Trophoblast cell (in vitro differentiated cells and primary cell): ENCODE results near the gene POLR3E.
"Not testable (repeated sequence)": the region's sequence is repeated elsewhere in the genome, so short reads cannot be mapped to it uniquely, and the experiment has no call there.

ENCODE experiments used
- DNase-seq, 2 donors: peaks; one replicate each; pipeline ENCODE4 v3.0.0-alpha.2; 2016
- H2AFZ ChIP-seq: 2 replicates; pipeline ENCODE4 v1.6.1; 2013; ENCODE audit warnings: low read length, moderate library complexity, mild to moderate bottlenecking; ENCODE audit not compliant: insufficient read depth, poor library complexity
- H2AK5ac ChIP-seq: 2 replicates; pipeline ENCODE4 v1.6.1; 2013; ENCODE audit warnings: mild to moderate bottlenecking, low read length
- H2BK120ac ChIP-seq: 2 replicates; pipeline ENCODE4 v1.6.1; 2013; ENCODE audit warnings: low read length, mild to moderate bottlenecking, moderate library complexity; ENCODE audit not compliant: insufficient read depth, poor library complexity
- H2BK12ac ChIP-seq: 2 replicates; pipeline ENCODE4 v1.6.1; 2013; ENCODE audit warnings: mild to moderate bottlenecking, low read length, moderate library complexity
- H2BK5ac ChIP-seq: 2 replicates; pipeline ENCODE4 v1.6.1; 2013; ENCODE audit warnings: low read length, low read depth, moderate library complexity, mild to moderate bottlenecking; ENCODE audit not compliant: poor library complexity
- H3K14ac ChIP-seq: 2 replicates; pipeline ENCODE4 v1.6.1; 2013; ENCODE audit warnings: mild to moderate bottlenecking, low read length
- H3K18ac ChIP-seq: 2 replicates; pipeline ENCODE4 v1.6.1; 2013; ENCODE audit warnings: mild to moderate bottlenecking, low read length
- H3K23ac ChIP-seq: 2 replicates; pipeline ENCODE4 v1.6.1; 2013; ENCODE audit warnings: low read length
- H3K27ac ChIP-seq: 2 replicates; pipeline ENCODE4 v1.5.1; 2013; ENCODE audit warnings: low read depth, mild to moderate bottlenecking, inconsistent platforms, low read length, moderate library complexity
- H3K27me3 ChIP-seq: 2 replicates; pipeline ENCODE4 v1.6.1; 2013; ENCODE audit warnings: inconsistent platforms, mild to moderate bottlenecking, low read length, moderate library complexity; ENCODE audit not compliant: insufficient read depth
- H3K36me3 ChIP-seq, 2 experiments: 1 replicate in 1 of 2; 2 replicates in 1 of 2; pipeline ENCODE4 v1.6.1; 2013; ENCODE audit warnings: low read length in 2 of 2, mild to moderate bottlenecking in 2 of 2, moderate library complexity in 1 of 2; ENCODE audit not compliant: insufficient read depth in 2 of 2, control insufficient read depth in 1 of 2
- H3K4ac ChIP-seq: 2 replicates; pipeline ENCODE4 v1.6.1; 2013; ENCODE audit warnings: low read depth, mild to moderate bottlenecking, low read length, moderate library complexity
- H3K4me1 ChIP-seq, 2 experiments: 1 replicate in 1 of 2; 2 replicates in 1 of 2; pipeline ENCODE4 v1.6.1; 2013; ENCODE audit warnings: low read length in 2 of 2, mild to moderate bottlenecking in 2 of 2, moderate library complexity in 1 of 2; ENCODE audit not compliant: insufficient read depth in 2 of 2, control insufficient read depth in 1 of 2
- H3K4me2 ChIP-seq: 2 replicates; pipeline ENCODE4 v1.6.1; 2013; ENCODE audit warnings: inconsistent platforms, mild to moderate bottlenecking, low read length, moderate library complexity
- H3K4me3 ChIP-seq: 2 replicates; pipeline ENCODE4 v1.5.1; 2013; ENCODE audit warnings: mild to moderate bottlenecking, low read depth, low read length, inconsistent platforms
- H3K79me1 ChIP-seq: one replicate; pipeline ENCODE4 v1.6.1; 2013; ENCODE audit warnings: low read length
- H3K79me2 ChIP-seq: 2 replicates; pipeline ENCODE4 v1.6.1; 2013; ENCODE audit warnings: low read length, mild to moderate bottlenecking; ENCODE audit not compliant: control insufficient read depth, insufficient read depth, poor library complexity
- H3K9ac ChIP-seq: 2 replicates; pipeline ENCODE4 v1.6.1; 2013; ENCODE audit warnings: mild to moderate bottlenecking, low read length
- H3K9me3 ChIP-seq: 2 replicates; pipeline ENCODE4 v1.6.1; 2013; ENCODE audit warnings: low read depth, mild to moderate bottlenecking, control low read depth, inconsistent platforms, low read length; ENCODE audit not compliant: insufficient read depth
- H4K12ac ChIP-seq: 2 replicates; pipeline ENCODE4 v1.6.1; 2013; ENCODE audit warnings: low read depth, mild to moderate bottlenecking, low read length, moderate library complexity
- H4K8ac ChIP-seq: 2 replicates; pipeline ENCODE4 v1.6.1; 2013; ENCODE audit warnings: low read depth, mild to moderate bottlenecking, low read length, moderate library complexity
- H4K91ac ChIP-seq: one replicate; pipeline ENCODE4 v1.6.1; 2013; ENCODE audit warnings: low read depth, mild to moderate bottlenecking, low read length, moderate library complexity
- WGBS: extraction: QIAGEN DNeasy Blood & Tissue Kit; methylation state at CpG from one replicate; pipeline ENCODE4 v1.1.7; 2013; ENCODE audit warnings: missing lambda C conversion rate; ENCODE audit not compliant: insufficient read length, insufficient coverage; ENCODE audit errors: extremely low coverage; 5-methylcytosine and 5-hydroxymethylcytosine counted together

Gene POLR3E

DNA sequence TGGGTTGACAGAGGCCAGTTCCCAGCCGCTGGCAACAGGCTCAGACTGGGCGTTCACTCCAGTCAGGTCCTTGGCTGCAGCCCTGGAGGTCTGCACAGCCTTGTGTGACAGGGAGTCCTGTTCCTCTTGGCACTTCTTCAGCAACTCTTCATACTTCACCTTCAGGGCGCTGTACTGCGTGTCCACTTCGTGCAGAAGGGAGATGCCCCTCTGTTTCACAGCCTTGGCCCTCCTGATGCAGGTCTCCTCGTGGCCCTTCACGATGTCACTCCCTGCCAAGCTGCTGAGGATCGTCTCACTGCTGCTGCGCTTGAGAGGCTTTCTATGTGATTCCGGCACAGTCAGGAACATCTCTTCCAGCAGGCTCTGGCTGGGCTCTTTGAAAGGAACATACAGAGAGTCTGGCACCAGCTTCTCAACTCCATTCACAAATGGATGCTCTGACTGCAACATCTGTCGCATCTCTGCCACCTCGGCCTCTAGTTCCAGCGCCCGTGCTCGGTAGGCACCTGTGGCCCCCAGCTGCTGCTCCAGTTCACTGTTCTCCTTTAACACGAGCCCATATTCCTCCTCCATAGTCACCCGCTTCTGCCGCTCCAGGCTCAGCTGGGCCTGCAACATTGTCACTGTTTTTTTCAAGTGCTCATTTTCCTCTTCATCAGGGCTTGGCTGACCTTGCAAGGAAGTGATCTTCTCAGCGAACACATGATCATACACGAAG is 50.1 kb downstream of the POLR3E start:
- Histone ChIP-seq H3K4me3 (no peak overlapping the region), H3K79me2 (no peaks in the 10 kb centered on the region), H3K9me3 (no peaks in the 10 kb centered on the region), H3K23ac (no peak overlapping the region), H2BK5ac (no peak overlapping the region), H3K79me1 (peaks cover 3% of the 10 kb centered on the region), H3K9ac (no peak overlapping the region), H4K91ac (no peak overlapping the region), H3K27me3 (no peaks in the 10 kb centered on the region), H3K18ac (no peak overlapping the region), H4K12ac (no peak overlapping the region), H2BK120ac (no peak overlapping the region), H4K8ac (no peak overlapping the region), H3K4ac (no peak overlapping the region), H2AFZ (no peak overlapping the region), H3K36me3 (peaks cover 22 to 40% of the 10 kb centered on the region in 2 experiments), H3K27ac (no peak overlapping the region), H2AK5ac (no peak overlapping the region), H3K14ac (no peak overlapping the region), H2BK12ac (no peak overlapping the region), H3K4me2 (no peak overlapping the region), H3K4me1 (peaks cover 0 to 2% of the 10 kb centered on the region in 2 experiments)
- no CpG with 5 or more reads among the region's 20 CpGs for WGBS
- DNase-seq = no peak

DNA sequence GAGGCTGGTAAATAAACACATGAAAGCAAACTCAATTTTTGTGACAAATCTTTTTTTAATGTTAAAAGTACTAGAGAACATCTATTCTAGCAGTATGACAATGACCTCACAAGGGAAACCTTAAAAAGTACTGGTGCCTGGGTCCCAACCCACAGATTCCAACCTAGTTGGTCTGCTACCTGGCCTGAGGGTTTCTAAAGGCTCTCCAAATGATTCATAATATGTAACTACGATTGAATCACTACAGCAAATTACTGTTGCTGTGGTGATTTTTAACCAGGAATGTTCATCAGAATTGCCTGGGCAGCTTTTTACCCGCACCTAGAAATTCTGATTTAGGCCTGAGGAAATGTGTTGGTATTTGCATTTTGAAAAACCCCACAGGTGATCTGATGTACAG is 51.1 kb downstream of the POLR3E start:
- H3K4me2 ChIP-seq = no peak overlapping the region

DNA sequence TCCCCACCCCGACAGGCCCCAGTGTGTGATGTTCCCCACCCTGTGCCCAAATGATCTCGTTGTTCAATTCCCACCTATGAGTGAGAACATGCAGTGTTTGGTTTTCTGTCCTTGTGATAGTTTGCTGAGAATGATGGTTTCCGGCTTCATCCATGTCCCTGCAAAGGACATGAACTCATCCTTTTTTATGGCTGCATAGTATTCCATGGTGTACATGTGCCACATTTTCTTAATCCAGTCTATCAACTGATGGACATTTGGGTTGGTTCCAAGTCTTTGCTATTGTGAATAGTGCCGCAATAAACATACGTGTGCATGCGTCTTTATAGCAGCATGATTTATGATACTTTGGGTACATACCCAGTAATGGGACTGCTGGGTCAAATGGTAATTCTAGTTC is 53.8 kb downstream of the POLR3E start:
- H4K12ac ChIP-seq, H3K4me3 ChIP-seq, H3K18ac ChIP-seq, H3K9me3 ChIP-seq, H2BK120ac ChIP-seq, H3K27ac ChIP-seq, DNase-seq, H3K4ac ChIP-seq, H3K23ac ChIP-seq, H2AK5ac ChIP-seq, H3K4me2 ChIP-seq, H2BK12ac ChIP-seq, H2BK5ac ChIP-seq, H3K14ac ChIP-seq, H4K8ac ChIP-seq, H4K91ac ChIP-seq, H3K4me1 ChIP-seq, H3K79me2 ChIP-seq, H3K79me1 ChIP-seq, H3K9ac ChIP-seq, H2AFZ ChIP-seq, H3K27me3 ChIP-seq: not testable (repeated sequence)
- peaks cover 20 to 35% of the 10 kb centered on the region in 2 experiments for H3K36me3 ChIP-seq
- no CpG with 5 or more reads among the region's 6 CpGs for WGBS

More for the DNA sequence above, 51.1 kb downstream of the POLR3E start:
- Histone ChIP-seq H3K4me1 (peaks cover 0 to 2% of the 10 kb centered on the region in 2 experiments), H3K23ac (no peak overlapping the region), H3K27me3 (no peaks in the 10 kb centered on the region), H3K27ac (no peak overlapping the region), H3K4me3 (no peak overlapping the region), H3K79me1 (peaks cover 3% of the 10 kb centered on the region), H3K18ac (no peak overlapping the region), H2BK5ac (no peak overlapping the region), H3K36me3 (peaks cover 22 to 40% of the 10 kb centered on the region in 2 experiments), H2BK12ac (no peak overlapping the region), H4K12ac (no peak overlapping the region), H3K4ac (no peak overlapping the region), H3K9me3 (no peaks in the 10 kb centered on the region), H2BK120ac (no peak overlapping the region), H3K9ac (no peak overlapping the region), H4K91ac (no peak overlapping the region), H2AFZ (no peak overlapping the region), H4K8ac (no peak overlapping the region), H2AK5ac (no peak overlapping the region), H3K14ac (no peak overlapping the region), H3K79me2 (no peaks in the 10 kb centered on the region)
- peak; percentile 82 to 95 for DNase-seq
- no CpG with 5 or more reads among the region's 2 CpGs for WGBS

DNA sequence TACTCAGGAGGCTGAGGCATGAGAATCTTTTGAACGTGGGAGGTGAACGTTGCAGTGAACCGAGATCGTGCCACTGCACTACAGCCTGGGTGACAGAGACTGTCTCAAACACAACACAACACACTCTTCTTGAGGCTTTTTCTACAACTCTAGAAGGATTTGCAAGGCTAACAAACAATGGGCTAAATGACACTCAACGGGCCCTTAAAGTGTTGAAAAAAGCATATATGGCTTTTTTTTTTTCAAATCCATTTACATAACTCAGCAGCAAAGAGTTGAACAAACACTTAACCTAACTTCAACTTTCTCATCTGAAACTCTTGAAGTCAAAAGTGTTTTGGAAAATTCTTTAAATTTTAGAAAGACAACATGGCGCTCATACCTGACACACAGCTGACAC is 54.9 kb downstream of the POLR3E start:
- no peak overlapping the region for H3K27ac ChIP-seq
- peaks cover 7% of the 10 kb centered on the region for H3K79me1 ChIP-seq
- no peaks in the 10 kb centered on the region for H3K79me2 ChIP-seq
- H2AK5ac ChIP-seq = peak overlapping the region; percentile 38
- H2BK12ac ChIP-seq = peak overlapping the region; percentile 42
- H3K27me3 ChIP-seq = no peaks in the 10 kb centered on the region
- H4K12ac ChIP-seq = no peak overlapping the region
- no peak overlapping the region for H2AFZ ChIP-seq
- peak overlapping the region; percentile 21 for H4K91ac ChIP-seq
- H3K4ac ChIP-seq = peak overlapping the region; percentile 56
- H3K36me3 ChIP-seq = peaks cover 17 to 30% of the 10 kb centered on the region in 2 experiments
- H3K4me2 ChIP-seq = no peak overlapping the region
- no peak for DNase-seq
- H2BK120ac ChIP-seq = no peak overlapping the region
- H3K4me1 ChIP-seq = peaks cover 2 to 4% of the 10 kb centered on the region in 2 experiments
- H3K18ac ChIP-seq = peak overlapping the region; percentile 87
- H3K9ac ChIP-seq = no peak overlapping the region
- H4K8ac ChIP-seq = no peak overlapping the region
- H3K4me3 ChIP-seq = no peak overlapping the region
- H2BK5ac ChIP-seq = peak overlapping the region; percentile 57
- H3K14ac ChIP-seq = no peak overlapping the region
- no peak overlapping the region for H3K23ac ChIP-seq
- no CpG with 5 or more reads among the region's 6 CpGs for WGBS
- no peaks in the 10 kb centered on the region for H3K9me3 ChIP-seq
